ENCODE data around the gene TMEM52. TPM values are rescaled to one million over a fixed set of nuclear protein-coding genes. Genes with fewer than 3 reads are reported as not detected.
"Not testable (repeated sequence)": the region's sequence is repeated elsewhere in the genome, so short reads cannot be mapped to it uniquely, and the experiment has no call there.

TMEM52 gene
- total and polyA plus RNA-seq, 2 donors (not counting 3 experiments of a cell fraction or from before 2014, with no cell fraction given), result 1.6 to 1.7 TPM

GRCh38 chr1:1889090-1889750 is 29.9 kb downstream of the TMEM52 start:
- ChIA-PET CTCF (interaction anchor here (1.4 kb wide), 1 partner anchor 31 kb away, joined by 4 read pairs; no protein-coding TSS in a partner anchor), POLR2A (no interaction called here)
- TF ChIP-seq MAX (IDR thresholded peaks at IDR 0.05; ENCODE audit: insufficient read depth, insufficient read length), result no peak
- no peak for TF ChIP-seq EZH2 (IDR thresholded peaks at IDR 0.05; ENCODE audit: borderline replicate concordance, low read depth, low read length, severe bottlenecking)
- no peak for TF ChIP-seq CTCF (IDR thresholded peaks at IDR 0.05; ENCODE audit: extremely low read depth in 1 of 2, insufficient read depth in 1 of 2, low read depth in 1 of 2, low read length in 2 of 2)
- TF ChIP-seq GATA2 (IDR thresholded peaks at IDR 0.05; ENCODE audit: insufficient read depth, insufficient read length, low read depth, low read length), result no peak
- TF ChIP-seq JUN (IDR thresholded peaks at IDR 0.05; ENCODE audit: borderline replicate concordance, insufficient read depth, insufficient read length, low read depth), result no peak
- no peak for TF ChIP-seq POLR2AphosphoS5 (IDR thresholded peaks at IDR 0.05; ENCODE audit: insufficient read depth, low read depth, low read length)
- no peak for TF ChIP-seq MYC (IDR thresholded peaks at IDR 0.05; ENCODE audit: low read depth, low read length)
- TF ChIP-seq POLR2A (IDR thresholded peaks at IDR 0.05; ENCODE audit: low read depth, low read length), result no peak
- no peak for TF ChIP-seq FOS (IDR thresholded peaks at IDR 0.05; ENCODE audit: borderline replicate concordance, insufficient read depth, low read length)
- no peak overlapping the region for H2AFZ ChIP-seq (ENCODE audit: low read depth, low read length)
- FAIRE-seq, result no peak
- no peaks in the 10 kb centered on the region for H3K36me3 ChIP-seq (ENCODE audit: control insufficient read depth in 2 of 2, extremely low read depth in 1 of 2, insufficient read depth in 2 of 2, low read length in 2 of 2)
- H3K9me1 ChIP-seq (replicated peaks; ENCODE audit: control insufficient read depth, extremely low read depth, insufficient read depth, low read length), result no peaks in the 10 kb centered on the region
- peaks cover 22% of the 10 kb centered on the region for H3K4me1 ChIP-seq (ENCODE audit: control insufficient read depth, extremely low read depth, insufficient read depth, low read length)
- H3K4me2 ChIP-seq (ENCODE audit: insufficient read depth, low read length), result peak overlapping the region; percentile 97
- peak overlapping the region; percentile 79 to 99 (median 99) for H3K4me3 ChIP-seq (replicated peaks in 1 of 3; ENCODE audit: insufficient read depth in 1 of 3, low read depth in 1 of 3, low read length in 3 of 3)
- H3K27ac ChIP-seq (ENCODE audit: insufficient read depth, low read depth, low read length), result peak overlapping the region; percentile 83
- DNase-seq (ENCODE audit: low read depth, low spot score), result peak; percentile 23
- H3K27me3 ChIP-seq (ENCODE audit: control insufficient read depth in 2 of 2, insufficient read depth in 2 of 2, low read length in 2 of 2), result no peaks in the 10 kb centered on the region
- dilution Hi-C loops (cut with MboI; ENCODE audit: extremely low pct_ligation_motif_present, low sequenced_read_pairs) (no loop called here), intact Hi-C loops (cut with micrococcal nuclease) (loop anchor here (5.0 kb wide), 1 partner anchor 42 kb away; no protein-coding TSS in a partner anchor)
- peak overlapping the region; percentile 96 for H3K9ac ChIP-seq (replicated peaks; ENCODE audit: extremely low read depth, insufficient read depth, low read length)
- peaks cover 62% of the 10 kb centered on the region for H3K79me2 ChIP-seq (ENCODE audit: control insufficient read depth, insufficient read depth, low read length)
- TSS peak; percentile 26 for BruUV-seq (replicated peaks)
- peaks cover 15% of the 10 kb centered on the region for H4K20me1 ChIP-seq (replicated peaks; ENCODE audit: control insufficient read depth, extremely low read depth, insufficient read depth, low read length)
- H3K9me3 ChIP-seq (replicated peaks; ENCODE audit: control insufficient read depth, insufficient read depth, low read length), result no peaks in the 10 kb centered on the region

- BruUV-seq (replicated peaks); H3K4me2 ChIP-seq (ENCODE audit: insufficient read depth, low read length); dilution Hi-C loops (cut with MboI; ENCODE audit: extremely low pct_ligation_motif_present, low sequenced_read_pairs); intact Hi-C loops (cut with micrococcal nuclease); H3K9me3 ChIP-seq (replicated peaks; ENCODE audit: control insufficient read depth, insufficient read depth, low read length); H2AFZ ChIP-seq (ENCODE audit: low read depth, low read length); H3K27ac ChIP-seq (ENCODE audit: insufficient read depth, low read depth, low read length); H3K27me3 ChIP-seq (ENCODE audit: control insufficient read depth in 2 of 2, insufficient read depth in 2 of 2, low read length in 2 of 2); H3K36me3 ChIP-seq (ENCODE audit: control insufficient read depth in 2 of 2, extremely low read depth in 1 of 2, insufficient read depth in 2 of 2, low read length in 2 of 2); H3K9ac ChIP-seq (replicated peaks; ENCODE audit: extremely low read depth, insufficient read depth, low read length); DNase-seq (ENCODE audit: low read depth, low spot score); FAIRE-seq; H3K9me1 ChIP-seq (replicated peaks; ENCODE audit: control insufficient read depth, extremely low read depth, insufficient read depth, low read length); H3K4me3 ChIP-seq (replicated peaks in 1 of 3; ENCODE audit: insufficient read depth in 1 of 3, low read depth in 1 of 3, low read length in 3 of 3): not testable (repeated sequence)
- CTCF ChIA-PET, result interaction anchor here (1.7 to 1.8 kb wide), 2 partner anchors 22 to 25 kb away, joined by 7 to 9 read pairs; no protein-coding TSS in a partner anchor
- POLR2A ChIA-PET, result interaction anchor here (0.7 kb wide), 2 partner anchors 26 to 664 kb away, joined by 3 to 4 read pairs; no protein-coding TSS in a partner anchor
- Histone ChIP-seq H3K79me2 (ENCODE audit: control insufficient read depth, insufficient read depth, low read length) (peaks cover 97% of the 10 kb centered on the region), H3K4me1 (ENCODE audit: control insufficient read depth, extremely low read depth, insufficient read depth, low read length) (peaks cover 13% of the 10 kb centered on the region), H4K20me1 (replicated peaks; ENCODE audit: control insufficient read depth, extremely low read depth, insufficient read depth, low read length) (peaks cover 26% of the 10 kb centered on the region)
Observed at GRCh38 chr1:1883890-1884289, 35.2 kb downstream of the TMEM52 start.
